Jurkat, Clone E6-1 (cell line): ENCODE measurements around the gene ZFP36L2.

Experiments
- DNase-seq: peaks from one replicate; pipeline ENCODE4 v3.0.0-alpha.2; 2011; ENCODE audit warnings: low read depth, low spot score
- H3K4me3 ChIP-seq: 2 replicates; pipeline ENCODE4 v1.5.1; 2011; ENCODE audit warnings: mild to moderate bottlenecking, low read length, control low read depth, moderate library complexity

ZFP36L2 gene

DNA sequence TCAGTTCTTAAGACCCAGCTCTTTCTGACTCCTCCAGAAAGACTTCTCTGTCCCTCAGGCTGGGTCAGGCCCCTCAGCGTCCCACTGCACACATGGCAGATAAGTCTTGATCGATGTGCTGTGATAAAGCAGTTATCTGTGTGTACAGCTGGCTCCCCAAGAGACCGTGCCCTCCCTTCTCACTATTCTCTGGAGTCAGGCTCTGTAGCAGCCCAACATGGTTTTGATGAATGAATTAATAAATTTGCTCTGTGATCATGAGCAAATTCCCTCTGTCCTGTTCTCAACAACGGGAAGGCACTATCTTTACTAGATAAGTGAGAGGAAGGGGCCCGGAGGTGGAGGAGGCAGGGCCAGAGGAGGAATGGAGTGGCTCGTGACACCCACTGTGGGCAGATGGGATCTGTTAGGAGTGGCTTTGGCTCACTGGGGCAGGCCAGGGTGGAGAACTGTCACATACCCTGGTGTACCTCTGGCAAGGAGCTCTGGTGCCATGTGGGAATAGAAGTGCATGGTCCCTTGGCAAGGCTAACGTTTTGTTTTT lies 48.3 kb downstream of the ZFP36L2 start:
- DNase-seq = no peak
- no peak overlapping the region for H3K4me3 ChIP-seq

DNA sequence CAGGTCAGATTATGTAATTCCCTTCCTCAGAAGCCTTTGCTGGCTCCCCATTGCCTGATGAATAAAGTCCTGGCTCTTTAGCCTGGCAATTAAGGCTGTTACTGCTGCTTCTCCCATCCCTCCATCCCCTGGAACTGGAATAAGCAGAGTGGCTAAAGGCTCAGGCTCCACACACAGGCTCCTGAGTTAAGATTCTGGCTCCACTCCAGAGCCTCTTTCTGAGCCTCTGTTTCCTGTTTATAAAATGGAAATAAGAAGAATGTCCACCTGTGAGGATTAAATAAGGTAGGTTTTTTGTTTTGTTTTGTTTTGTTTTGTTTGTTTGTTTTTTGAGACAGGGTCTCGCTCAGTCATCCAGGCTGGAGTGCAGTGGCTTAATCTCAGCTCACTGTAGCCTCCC lies 50.0 kb downstream of the ZFP36L2 start:
- H3K4me3 ChIP-seq = no peak overlapping the region
- DNase-seq = no peak

DNA sequence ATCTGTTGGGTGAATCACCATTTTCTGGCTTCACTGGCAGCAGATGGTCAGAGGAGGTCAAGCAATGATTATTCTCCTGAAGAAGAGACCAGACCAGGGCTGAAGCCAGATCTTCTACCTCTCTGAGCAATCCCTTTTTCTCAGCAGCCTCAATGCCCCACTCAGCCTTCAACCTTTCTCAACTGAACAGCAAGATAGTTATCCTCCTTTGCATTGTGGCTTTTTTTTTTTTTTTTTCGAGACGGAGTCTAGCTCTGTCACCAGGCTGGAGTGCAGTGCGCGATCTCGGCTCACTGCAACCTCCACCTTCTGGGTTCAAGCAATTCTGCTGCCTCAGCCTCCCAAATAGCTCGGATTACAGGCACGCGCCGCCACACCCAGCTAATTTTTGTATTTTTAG lies 50.5 kb downstream of the ZFP36L2 start:
- H3K4me3 ChIP-seq = no peak overlapping the region
- no peak for DNase-seq

DNA sequence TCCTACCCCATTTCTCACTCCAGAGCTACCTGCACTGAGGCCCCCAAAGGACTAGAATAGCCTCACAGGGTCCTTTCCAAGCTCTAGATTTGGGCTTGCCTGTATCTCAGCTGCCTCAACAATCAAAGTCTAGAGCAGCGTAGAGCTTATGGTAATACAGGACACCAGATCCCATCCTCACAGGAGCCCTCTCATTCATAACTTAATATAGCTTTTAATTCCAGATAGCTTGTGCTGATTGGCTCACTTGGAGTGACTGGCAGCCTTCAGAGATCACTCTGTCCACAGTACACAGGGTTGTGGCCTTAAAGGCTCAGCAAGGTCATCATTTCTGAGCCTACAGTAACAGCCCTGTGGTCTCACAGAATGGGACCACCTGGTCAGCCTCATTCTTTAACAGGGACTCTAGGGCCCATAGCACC lies 51.4 kb downstream of the ZFP36L2 start:
- no peak for DNase-seq
- H3K4me3 ChIP-seq = no peak overlapping the region

DNA sequence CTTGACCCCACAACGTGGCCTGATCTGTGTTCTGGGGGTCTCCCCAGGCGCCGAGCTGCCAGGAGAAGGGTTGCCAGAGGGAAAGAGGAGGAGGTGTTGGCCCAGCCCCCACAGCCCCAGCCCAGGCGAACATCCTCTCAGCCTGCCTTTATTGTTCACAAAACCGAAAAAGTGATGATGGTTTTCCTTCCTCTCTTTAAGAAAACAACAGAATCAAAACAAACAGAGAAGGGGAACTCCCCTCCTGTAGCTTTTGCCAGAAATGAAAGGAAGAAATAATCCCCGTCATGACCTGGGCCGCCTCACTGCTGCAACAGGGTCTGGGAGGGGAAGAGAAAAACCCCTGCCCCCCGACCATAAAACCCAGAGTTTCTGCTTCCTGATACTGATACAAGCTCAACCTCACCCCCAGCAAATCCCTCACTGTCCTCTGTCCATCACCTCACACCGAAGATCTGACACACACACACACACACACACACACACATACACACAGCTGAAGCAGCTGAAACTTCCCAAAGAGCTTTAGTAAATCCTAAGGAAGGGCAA lies 52.0 kb downstream of the ZFP36L2 start:
- no peak for DNase-seq
- H3K4me3 ChIP-seq = peak overlapping the region; percentile 7; the same call in 1 of the 2 replicates
